ENCODE measurements around the gene ALDH3B2.
A peak's percentile ranks its signal among the peaks of the same experiment; 100 is the strongest.
"Not testable (repeated sequence)": the region's sequence is repeated elsewhere in the genome, so short reads cannot be mapped to it uniquely, and the experiment has no call there.

Gene ALDH3B2

GRCh38 chr11:67629386-67630227 lies 44.8 kb downstream of the ALDH3B2 start, which contains the start of gene NUDT8:
Gene NUDT8 (minus strand): TSS chr11:67629937. CDS start chr11:67629911, 26 bp downstream.
- DNase-seq (ENCODE audit: low read depth in 2 of 2): peak; percentile 75 to 76

GRCh38 chr11:67628710-67629385 lies 45.6 kb downstream of the ALDH3B2 start:
- DNase-seq (ENCODE audit: low read depth in 2 of 2): no peak

- no peak for DNase-seq (ENCODE audit: low read depth in 2 of 2)
These were observed 46.4 kb downstream of the ALDH3B2 start for GRCh38 chr11:67627812-67628624.

GRCh38 chr11:67627441-67627811 lies 47.0 kb downstream of the ALDH3B2 start:
- no peak for DNase-seq (ENCODE audit: low read depth in 2 of 2)

GRCh38 chr11:67626970-67627369 lies 47.5 kb downstream of the ALDH3B2 start:
- no peak for DNase-seq (ENCODE audit: low read depth in 2 of 2)

GRCh38 chr11:67626131-67626833 lies 48.1 kb downstream of the ALDH3B2 start:
- DNase-seq (ENCODE audit: low read depth in 2 of 2): not testable (repeated sequence)

GRCh38 chr11:67623795-67624194 lies 50.6 kb downstream of the ALDH3B2 start:
- DNase-seq (ENCODE audit: low read depth in 2 of 2): not testable (repeated sequence)

GRCh38 chr11:67622905-67623304 lies 51.5 kb downstream of the ALDH3B2 start:
- DNase-seq (ENCODE audit: low read depth in 2 of 2): not testable (repeated sequence)

- not testable (repeated sequence) for DNase-seq (ENCODE audit: low read depth in 2 of 2)
These were observed 52.5 kb downstream of the ALDH3B2 start for GRCh38 chr11:67621928-67622327.

GRCh38 chr11:67620621-67621020 lies 53.8 kb downstream of the ALDH3B2 start:
- DNase-seq (ENCODE audit: low read depth in 2 of 2): not testable (repeated sequence)

GRCh38 chr11:67619683-67620618 lies 54.5 kb downstream of the ALDH3B2 start:
- not testable (repeated sequence) for DNase-seq (ENCODE audit: low read depth in 2 of 2)

GRCh38 chr11:67618901-67619659 lies 55.3 kb downstream of the ALDH3B2 start:
- not testable (repeated sequence) for DNase-seq (ENCODE audit: low read depth in 2 of 2)

- no peak for DNase-seq (ENCODE audit: low read depth in 2 of 2)
These were observed 57.0 kb downstream of the ALDH3B2 start for GRCh38 chr11:67617243-67617953.

- no peak for DNase-seq (ENCODE audit: low read depth in 2 of 2)
These were observed 57.8 kb downstream of the ALDH3B2 start for GRCh38 chr11:67616431-67617242.

- DNase-seq (ENCODE audit: low read depth in 2 of 2): no peak
These were observed 58.5 kb downstream of the ALDH3B2 start for GRCh38 chr11:67615728-67616430.

- DNase-seq (ENCODE audit: low read depth in 2 of 2): no peak
These were observed 59.4 kb downstream of the ALDH3B2 start for GRCh38 chr11:67614730-67615714.
